ENCODE results near the gene GPSM1. TPM values are rescaled to one million over a fixed set of nuclear protein-coding genes. Genes with fewer than 3 reads are reported as not detected.

The GPSM1 gene
- polyA plus RNA-seq, 1 of the 3 experiments (the other 2 are of a cell fraction), result 26.7 TPM

DNA sequence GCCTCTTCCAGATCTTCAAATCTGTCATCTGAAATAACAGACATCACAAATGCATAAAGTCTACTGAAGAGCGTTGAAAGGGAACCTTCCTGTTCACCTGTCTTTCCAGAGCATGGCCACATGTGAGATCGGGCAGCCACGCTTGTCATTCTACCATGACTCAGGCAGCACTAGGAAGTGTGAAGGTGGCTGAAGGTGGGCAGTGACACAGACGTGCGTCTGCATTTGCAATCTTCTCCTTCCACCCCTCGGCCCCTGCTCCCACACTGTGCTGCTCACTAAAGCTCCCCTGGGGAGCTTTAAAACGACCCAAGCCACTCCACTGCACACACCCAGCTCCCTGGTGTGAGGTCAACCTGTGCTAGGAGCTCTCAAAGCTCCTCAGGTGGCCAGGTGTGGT lies 80.6 kb downstream of the GPSM1 start:
- Histone ChIP-seq H3K4me3 (ENCODE audit: low read depth in 2 of 2, low read length in 1 of 2) (no peak overlapping the region), H3K4me2 (no peak overlapping the region), H3K27me3 (ENCODE audit: insufficient read depth) (no peaks in the 10 kb centered on the region), H3K9me2 (no peaks in the 10 kb centered on the region), H3F3A (replicated peaks; ENCODE audit: insufficient read depth) (peaks cover 9% of the 10 kb centered on the region), H2AFZ (ENCODE audit: low read depth) (no peak overlapping the region), H3K9ac (no peak overlapping the region), H3K9me3 (no peaks in the 10 kb centered on the region), H3K4me1 (ENCODE audit: control insufficient read depth in 1 of 2, insufficient read depth in 2 of 2, low read depth in 1 of 2, low read length in 1 of 2) (peaks cover 16 to 24% of the 10 kb centered on the region in 2 experiments), H3K36me3 (replicated peaks in 1 of 2; ENCODE audit: control insufficient read depth in 1 of 2, insufficient read depth in 2 of 2, low read length in 1 of 2) (peaks cover 21 to 54% of the 10 kb centered on the region in 2 experiments), H4K20me1 (ENCODE audit: insufficient read depth) (peaks cover 7% of the 10 kb centered on the region), H3K27ac (ENCODE audit: low read depth in 2 of 2, low read length in 1 of 2) (no peak overlapping the region), H3K79me2 (ENCODE audit: insufficient read depth) (peaks cover 48% of the 10 kb centered on the region)
- ChIA-PET CTCF (interaction anchor here (2.6 to 3.6 kb wide), 2 partner anchors 7 to 43 kb away, joined by 20 to 26 read pairs; partner anchors contain the start of genes DNLZ and SNAPC4), POLR2A (no interaction called here)
- TF ChIP-seq, protein P1, sequence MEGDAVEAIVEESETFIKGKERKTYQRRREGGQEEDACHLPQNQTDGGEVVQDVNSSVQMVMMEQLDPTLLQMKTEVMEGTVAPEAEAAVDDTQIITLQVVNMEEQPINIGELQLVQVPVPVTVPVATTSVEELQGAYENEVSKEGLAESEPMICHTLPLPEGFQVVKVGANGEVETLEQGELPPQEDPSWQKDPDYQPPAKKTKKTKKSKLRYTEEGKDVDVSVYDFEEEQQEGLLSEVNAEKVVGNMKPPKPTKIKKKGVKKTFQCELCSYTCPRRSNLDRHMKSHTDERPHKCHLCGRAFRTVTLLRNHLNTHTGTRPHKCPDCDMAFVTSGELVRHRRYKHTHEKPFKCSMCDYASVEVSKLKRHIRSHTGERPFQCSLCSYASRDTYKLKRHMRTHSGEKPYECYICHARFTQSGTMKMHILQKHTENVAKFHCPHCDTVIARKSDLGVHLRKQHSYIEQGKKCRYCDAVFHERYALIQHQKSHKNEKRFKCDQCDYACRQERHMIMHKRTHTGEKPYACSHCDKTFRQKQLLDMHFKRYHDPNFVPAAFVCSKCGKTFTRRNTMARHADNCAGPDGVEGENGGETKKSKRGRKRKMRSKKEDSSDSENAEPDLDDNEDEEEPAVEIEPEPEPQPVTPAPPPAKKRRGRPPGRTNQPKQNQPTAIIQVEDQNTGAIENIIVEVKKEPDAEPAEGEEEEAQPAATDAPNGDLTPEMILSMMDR (IDR thresholded peaks at IDR 0.05), result no peak
- TF ChIP-seq NRF1 (IDR thresholded peaks at IDR 0.05; ENCODE audit: low read depth, low read length), result no peak
- no peak for TF ChIP-seq TAF1 (IDR thresholded peaks at IDR 0.05; ENCODE audit: borderline replicate concordance, low read depth, low read length)
- TF ChIP-seq, protein P2, sequence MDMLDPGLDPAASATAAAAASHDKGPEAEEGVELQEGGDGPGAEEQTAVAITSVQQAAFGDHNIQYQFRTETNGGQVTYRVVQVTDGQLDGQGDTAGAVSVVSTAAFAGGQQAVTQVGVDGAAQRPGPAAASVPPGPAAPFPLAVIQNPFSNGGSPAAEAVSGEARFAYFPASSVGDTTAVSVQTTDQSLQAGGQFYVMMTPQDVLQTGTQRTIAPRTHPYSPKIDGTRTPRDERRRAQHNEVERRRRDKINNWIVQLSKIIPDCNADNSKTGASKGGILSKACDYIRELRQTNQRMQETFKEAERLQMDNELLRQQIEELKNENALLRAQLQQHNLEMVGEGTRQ (IDR thresholded peaks at IDR 0.05; ENCODE audit: borderline replicate concordance, low read depth, low read length), result no peak
- no peak for TF ChIP-seq CHD2 (IDR thresholded peaks at IDR 0.05; ENCODE audit: low read length, partially characterized antibody)
- no peak for TF ChIP-seq TEAD4 (IDR thresholded peaks at IDR 0.05; ENCODE audit: borderline replicate concordance, insufficient read depth)
- TF ChIP-seq RCOR1 (IDR thresholded peaks at IDR 0.05; ENCODE audit: low read length), result no peak
- WGBS (ENCODE audit: low lambda C conversion rate), result 91% methylated on average over 7 of the region's 7 CpGs
- no peak for DNase-seq

Other genes with a start within 250 kb of the GPSM1 start
- 18.4 and 22.1 TPM in 2 replicates for gene NACC2, start 232.2 kb upstream of the GPSM1 start, polyA plus RNA-seq (2012; rRNA removed)
- gene TMEM250, start 208.7 kb upstream of the GPSM1 start, polyA plus RNA-seq (2012; rRNA removed), result 22.1 and 25.9 TPM in 2 replicates
- gene LHX3, start 122.4 kb upstream of the GPSM1 start, polyA plus RNA-seq (2012; rRNA removed), result not detected in 2 replicates
- gene QSOX2, start 81.7 kb upstream of the GPSM1 start, polyA plus RNA-seq (2012; rRNA removed), result 25.5 and 26.6 TPM in 2 replicates
- gene CCDC187, start 23.4 kb upstream of the GPSM1 start, polyA plus RNA-seq (2012; rRNA removed), result not detected in 2 replicates
- gene DNLZ, start 36.2 kb downstream of the GPSM1 start, polyA plus RNA-seq (2012; rRNA removed), result 24.5 and 40.6 TPM in 2 replicates
- 1.1 and 1.7 TPM in 2 replicates for gene CARD9, start 46.1 kb downstream of the GPSM1 start, polyA plus RNA-seq (2012; rRNA removed)
- 7.7 and 9.2 TPM in 2 replicates for gene SNAPC4, start 72.6 kb downstream of the GPSM1 start, polyA plus RNA-seq (2012; rRNA removed)
- gene ENTR1, start 83.1 kb downstream of the GPSM1 start, polyA plus RNA-seq (2012; rRNA removed), result 71.3 and 75.0 TPM in 2 replicates
- gene PMPCA, start 83.1 kb downstream of the GPSM1 start, polyA plus RNA-seq (2012; rRNA removed), result 125 and 134 TPM in 2 replicates
- 10.5 and 12.8 TPM in 2 replicates for gene INPP5E, start 112.3 kb downstream of the GPSM1 start, polyA plus RNA-seq (2012; rRNA removed)
- 14.8 and 25.9 TPM in 2 replicates for gene SEC16A, start 155.5 kb downstream of the GPSM1 start, polyA plus RNA-seq (2012; rRNA removed)
- gene NOTCH1, start 218.5 kb downstream of the GPSM1 start, polyA plus RNA-seq (2012; rRNA removed), result 2.6 and 6.6 TPM in 2 replicates

All from SK-N-SH (cell line).